Measurements from ENCODE around the gene VASH1.

GRCh38 chr14:76771437-76771980, 10.2 kb downstream of the VASH1 start:
- no peak for TF ChIP-seq CTCF (IDR thresholded peaks at IDR 0.05; ENCODE audit: insufficient read depth, low read depth, low read length)
- no peak for TF ChIP-seq EZH2 (IDR thresholded peaks at IDR 0.05; ENCODE audit: insufficient read depth, low read length)
